ENCODE measurements around the gene LPAR3. TPM values are rescaled to one million over a fixed set of nuclear protein-coding genes. Genes with fewer than 3 reads are reported as not detected.

The LPAR3 gene
- total and polyA plus RNA-seq, 2 of the 13 experiments (the other 11 are each of a cell fraction or from before 2014, with no cell fraction given) = not detected

GRCh38 chr1:84795966-84796600 is 96.9 kb downstream of the LPAR3 start (continued):
- no peak for TF ChIP-seq SKIL (CRISPR knock-in tag; IDR thresholded peaks at IDR 0.05; ENCODE audit: borderline replicate concordance)
- TF ChIP-seq NFRKB (IDR thresholded peaks at IDR 0.05) = no peak
- TF ChIP-seq ZBTB7B (CRISPR knock-in tag; IDR thresholded peaks at IDR 0.05) = no peak
- TF ChIP-seq ZNF318 (CRISPR knock-in tag; IDR thresholded peaks at IDR 0.05) = no peak
- no peak for TF ChIP-seq TEF (CRISPR knock-in tag; IDR thresholded peaks at IDR 0.05)
- no peak for TF ChIP-seq RFXANK (CRISPR knock-in tag; IDR thresholded peaks at IDR 0.05)
- peak; percentile 26; the same call in 1 of the 2 replicates for TF ChIP-seq SALL1 (CRISPR knock-in tag; IDR thresholded peaks at IDR 0.05)
- 0 out of 2 replicates have a peak, but pooled peaks have one; percentile 10 for TF ChIP-seq ELF3 (CRISPR knock-in tag; IDR thresholded peaks at IDR 0.05)
- no peak for TF ChIP-seq ZNF619 (CRISPR knock-in tag; IDR thresholded peaks at IDR 0.05)
- TF ChIP-seq ZBTB42 (CRISPR knock-in tag; IDR thresholded peaks at IDR 0.05) = no peak
- no peak for TF ChIP-seq ONECUT2 (CRISPR knock-in tag; IDR thresholded peaks at IDR 0.05)
- TF ChIP-seq CENPT (CRISPR knock-in tag; IDR thresholded peaks at IDR 0.05; ENCODE audit: low read depth) = no peak
- no peak for TF ChIP-seq ZNF687 (CRISPR knock-in tag; IDR thresholded peaks at IDR 0.05)
- no peak for TF ChIP-seq HHEX (CRISPR knock-in tag; IDR thresholded peaks at IDR 0.05)
- no peak for TF ChIP-seq ZNF598 (CRISPR knock-in tag; IDR thresholded peaks at IDR 0.05; ENCODE audit: borderline replicate concordance)
- peak; percentile 76 for TF ChIP-seq TCF7 (IDR thresholded peaks at IDR 0.05; ENCODE audit: low read depth)

Data from HepG2 (cell line).